WTC11 (cell line): ENCODE data around the gene ETNK1. TPM values are rescaled to one million over a fixed set of nuclear protein-coding genes. Genes with fewer than 3 reads are reported as not detected.

ENCODE experiments used
- ATAC-seq: fragments of 200-7000 bp; cut with Tn5 transposase; 2 replicates; pipeline ENCODE4 v1.10.0; 2021; ENCODE audit warnings: mild to moderate bottlenecking, moderate library complexity
- CTCF ChIA-PET: fragments of 300-600 bp; sonication (Branson Sonifier 250); formaldehyde crosslinking; loops from one replicate; lab custom pipeline; 2021; ENCODE audit warnings: antibody characterized with exemption; lab: Charles Lee
- POLR2A ChIA-PET: fragments of 350-600 bp; sonication (Branson Sonifier 250); formaldehyde crosslinking; loops from one replicate; lab custom pipeline; 2021; ENCODE audit warnings: antibody characterized with exemption; lab: Charles Lee
- DNase-seq: peaks from one replicate; pipeline ENCODE4 v3.0.0; 2021; ENCODE audit warnings: low spot score
- H3K27ac Mint-ChIP-seq: 2 replicates; pipeline ENCODE4 v1.8.0; 2021; ENCODE audit warnings: mixed read lengths
- H3K27me3 Mint-ChIP-seq: 2 replicates; pipeline ENCODE4 v1.8.0; 2021; ENCODE audit warnings: low read depth, mild to moderate bottlenecking, moderate library complexity, mixed read lengths
- H3K36me3 Mint-ChIP-seq: 2 replicates; pipeline ENCODE4 v1.8.0; 2021; ENCODE audit warnings: mixed read lengths
- H3K4me1 Mint-ChIP-seq: 2 replicates; pipeline ENCODE4 v1.8.0; 2022; ENCODE audit warnings: mixed read lengths
- H3K4me3 Mint-ChIP-seq: 2 replicates; pipeline ENCODE4 v1.8.0; 2021; ENCODE audit warnings: mild to moderate bottlenecking, moderate library complexity, mixed read lengths
- H3K9me3 Mint-ChIP-seq: 2 replicates; pipeline ENCODE4 v1.8.0; 2021; ENCODE audit warnings: mixed read lengths
- ETV6 ChIP-seq: sonication (generic); formaldehyde crosslinking; IDR thresholded peaks from 2 replicates; pipeline ENCODE4 v1.8.1; 2022; ENCODE audit warnings: mild to moderate bottlenecking, missing genetic modification reagents
- FOXK1 ChIP-seq: sonication (generic); formaldehyde crosslinking; IDR thresholded peaks from 2 replicates; pipeline ENCODE4 v1.8.0; 2022; ENCODE audit warnings: mild to moderate bottlenecking, moderate library complexity, missing genetic modification reagents
- FOXP1 ChIP-seq: sonication (generic); formaldehyde crosslinking; IDR thresholded peaks from 2 replicates; pipeline ENCODE4 v1.8.0; 2022; ENCODE audit warnings: missing genetic modification reagents, mild to moderate bottlenecking, moderate library complexity, borderline replicate concordance
- MYBL2 ChIP-seq: sonication (generic); formaldehyde crosslinking; IDR thresholded peaks from 2 replicates; pipeline ENCODE4 v1.8.1; 2023; ENCODE audit warnings: mild to moderate bottlenecking, moderate library complexity, missing genetic modification reagents
- NFATC4 ChIP-seq: fragments of 250-450 bp; sonication (Bioruptor Pico); IDR thresholded peaks from 2 replicates; pipeline ENCODE4 v1.9.0; 2021; ENCODE audit warnings: mild to moderate bottlenecking
- NR2C2 ChIP-seq: sonication (generic); formaldehyde crosslinking; IDR thresholded peaks from 2 replicates; pipeline ENCODE4 v1.8.0; 2022; ENCODE audit warnings: mild to moderate bottlenecking, missing genetic modification reagents
- OVOL2 ChIP-seq: fragments of 250-450 bp; sonication (Bioruptor Pico); IDR thresholded peaks from 2 replicates; pipeline ENCODE4 v1.9.0; 2021; ENCODE audit warnings: mild to moderate bottlenecking, borderline replicate concordance
- PRRX2 ChIP-seq: fragments of 250-450 bp; sonication (Bioruptor Pico); IDR thresholded peaks from 2 replicates; pipeline ENCODE4 v1.8.0; 2021; ENCODE audit warnings: mild to moderate bottlenecking
- RORB ChIP-seq: fragments of 250-450 bp; sonication (Bioruptor Pico); IDR thresholded peaks from 2 replicates; pipeline ENCODE4 v1.9.0; 2021; ENCODE audit warnings: mild to moderate bottlenecking
- SMAD4 ChIP-seq: sonication (generic); formaldehyde crosslinking; IDR thresholded peaks from 2 replicates; pipeline ENCODE4 v1.8.0; 2022; ENCODE audit warnings: mild to moderate bottlenecking, missing genetic modification reagents
- TEAD4 ChIP-seq: sonication (generic); formaldehyde crosslinking; IDR thresholded peaks from 2 replicates; pipeline ENCODE4 v1.8.0; 2022; ENCODE audit warnings: mild to moderate bottlenecking, missing genetic modification reagents
- ZNF121 ChIP-seq: sonication (generic); formaldehyde crosslinking; IDR thresholded peaks from 2 replicates; pipeline ENCODE4 v1.8.0; 2023; ENCODE audit warnings: missing genetic modification reagents
- ZNF232 ChIP-seq: sonication (generic); formaldehyde crosslinking; IDR thresholded peaks from 2 replicates; pipeline ENCODE4 v1.8.0; 2022; ENCODE audit warnings: mild to moderate bottlenecking, missing genetic modification reagents
- ZNF263 ChIP-seq: sonication (generic); formaldehyde crosslinking; IDR thresholded peaks from 2 replicates; pipeline ENCODE4 v1.8.1; 2022; ENCODE audit warnings: low read depth, mild to moderate bottlenecking, moderate library complexity, missing genetic modification reagents
- ZNF317 ChIP-seq: sonication (generic); formaldehyde crosslinking; IDR thresholded peaks from 2 replicates; pipeline ENCODE4 v1.8.1; 2023; ENCODE audit warnings: low read depth, mild to moderate bottlenecking, moderate library complexity, missing genetic modification reagents, borderline replicate concordance
- ZNF416 ChIP-seq: fragments of 250-450 bp; sonication (Bioruptor Pico); IDR thresholded peaks from 2 replicates; pipeline ENCODE4 v1.9.0; 2021; ENCODE audit warnings: mild to moderate bottlenecking, inconsistent platforms
- ZNF423 ChIP-seq: fragments of 250-450 bp; sonication (Bioruptor Pico); IDR thresholded peaks from 2 replicates; pipeline ENCODE4 v2.1.2; 2022; ENCODE audit warnings: mild to moderate bottlenecking, moderate library complexity
- total RNA-seq: library from RNA; stranded (reverse); gene quantifications from 3 replicates; pipeline ENCODE4 v1.2.3, GENCODE V29; 2021
- TF ChIP-seq, protein P1 (sequence below): sonication (generic); formaldehyde crosslinking; IDR thresholded peaks from 2 replicates; pipeline ENCODE4 v1.8.0; 2022; ENCODE audit warnings: missing genetic modification reagents
- TF ChIP-seq, protein P2 (sequence below): sonication (generic); formaldehyde crosslinking; IDR thresholded peaks from 2 replicates; pipeline ENCODE4 v1.8.1; 2022; ENCODE audit warnings: low read depth, mild to moderate bottlenecking, moderate library complexity, missing genetic modification reagents, borderline replicate concordance
- TF ChIP-seq, protein P3 (sequence below): sonication (generic); formaldehyde crosslinking; IDR thresholded peaks from 2 replicates; pipeline ENCODE4 v1.8.1; 2023; ENCODE audit warnings: mild to moderate bottlenecking, missing genetic modification reagents, moderate library complexity
- TF ChIP-seq, protein P4 (sequence below): fragments of 200-600 bp; IDR thresholded peaks from 2 replicates; pipeline ENCODE4 v1.8.0; 2022; ENCODE audit warnings: antibody characterized with exemption
- TF ChIP-seq, protein P5 (sequence below): sonication (generic); formaldehyde crosslinking; IDR thresholded peaks from 2 replicates; pipeline ENCODE4 v1.8.1; 2023; ENCODE audit warnings: mild to moderate bottlenecking, missing genetic modification reagents

Gene ETNK1
- total RNA-seq, 1 experiment from 2014 or later = 81.3 TPM

DNA sequence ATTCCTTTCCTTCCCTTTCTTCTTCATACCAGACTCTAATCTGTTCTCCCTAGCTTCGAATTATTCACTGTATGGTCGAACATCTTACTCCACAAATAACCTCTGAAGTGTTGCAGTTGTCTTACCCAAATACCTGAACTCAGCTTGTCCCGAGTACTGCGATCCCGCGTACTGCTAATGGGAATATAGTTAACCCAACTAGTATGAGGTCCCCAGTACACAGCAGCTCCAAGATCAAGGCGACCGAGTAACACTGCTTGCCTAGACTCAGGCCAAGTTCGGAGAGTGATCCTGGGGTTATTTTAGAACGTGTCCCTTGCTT lies 462 bp upstream of the ETNK1 start:
- DNase-seq (no peak), ATAC-seq (peak; percentile 60)
- CTCF ChIA-PET = interaction anchor here (0.6 to 1.9 kb wide), 5 partner anchors 60 to 97 kb away, joined by 3 to 13 read pairs (median 3); partner anchors contain the start of gene C2CD5
- H3K9me3 Mint-ChIP-seq = no peaks in the 10 kb centered on the region
- H3K4me3 Mint-ChIP-seq = peak overlapping the region; percentile 94
- H3K27me3 Mint-ChIP-seq = no peaks in the 10 kb centered on the region
- H3K4me1 Mint-ChIP-seq = peaks cover 38% of the 10 kb centered on the region
- TF ChIP-seq, protein P1, sequence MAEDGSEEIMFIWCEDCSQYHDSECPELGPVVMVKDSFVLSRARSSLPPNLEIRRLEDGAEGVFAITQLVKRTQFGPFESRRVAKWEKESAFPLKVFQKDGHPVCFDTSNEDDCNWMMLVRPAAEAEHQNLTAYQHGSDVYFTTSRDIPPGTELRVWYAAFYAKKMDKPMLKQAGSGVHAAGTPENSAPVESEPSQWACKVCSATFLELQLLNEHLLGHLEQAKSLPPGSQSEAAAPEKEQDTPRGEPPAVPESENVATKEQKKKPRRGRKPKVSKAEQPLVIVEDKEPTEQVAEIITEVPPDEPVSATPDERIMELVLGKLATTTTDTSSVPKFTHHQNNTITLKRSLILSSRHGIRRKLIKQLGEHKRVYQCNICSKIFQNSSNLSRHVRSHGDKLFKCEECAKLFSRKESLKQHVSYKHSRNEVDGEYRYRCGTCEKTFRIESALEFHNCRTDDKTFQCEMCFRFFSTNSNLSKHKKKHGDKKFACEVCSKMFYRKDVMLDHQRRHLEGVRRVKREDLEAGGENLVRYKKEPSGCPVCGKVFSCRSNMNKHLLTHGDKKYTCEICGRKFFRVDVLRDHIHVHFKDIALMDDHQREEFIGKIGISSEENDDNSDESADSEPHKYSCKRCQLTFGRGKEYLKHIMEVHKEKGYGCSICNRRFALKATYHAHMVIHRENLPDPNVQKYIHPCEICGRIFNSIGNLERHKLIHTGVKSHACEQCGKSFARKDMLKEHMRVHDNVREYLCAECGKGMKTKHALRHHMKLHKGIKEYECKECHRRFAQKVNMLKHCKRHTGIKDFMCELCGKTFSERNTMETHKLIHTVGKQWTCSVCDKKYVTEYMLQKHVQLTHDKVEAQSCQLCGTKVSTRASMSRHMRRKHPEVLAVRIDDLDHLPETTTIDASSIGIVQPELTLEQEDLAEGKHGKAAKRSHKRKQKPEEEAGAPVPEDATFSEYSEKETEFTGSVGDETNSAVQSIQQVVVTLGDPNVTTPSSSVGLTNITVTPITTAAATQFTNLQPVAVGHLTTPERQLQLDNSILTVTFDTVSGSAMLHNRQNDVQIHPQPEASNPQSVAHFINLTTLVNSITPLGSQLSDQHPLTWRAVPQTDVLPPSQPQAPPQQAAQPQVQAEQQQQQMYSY (CRISPR knock-in tag) = no peak
- TF ChIP-seq, protein P2, sequence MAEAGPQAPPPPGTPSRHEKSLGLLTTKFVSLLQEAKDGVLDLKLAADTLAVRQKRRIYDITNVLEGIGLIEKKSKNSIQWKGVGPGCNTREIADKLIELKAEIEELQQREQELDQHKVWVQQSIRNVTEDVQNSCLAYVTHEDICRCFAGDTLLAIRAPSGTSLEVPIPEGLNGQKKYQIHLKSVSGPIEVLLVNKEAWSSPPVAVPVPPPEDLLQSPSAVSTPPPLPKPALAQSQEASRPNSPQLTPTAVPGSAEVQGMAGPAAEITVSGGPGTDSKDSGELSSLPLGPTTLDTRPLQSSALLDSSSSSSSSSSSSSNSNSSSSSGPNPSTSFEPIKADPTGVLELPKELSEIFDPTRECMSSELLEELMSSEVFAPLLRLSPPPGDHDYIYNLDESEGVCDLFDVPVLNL (CRISPR knock-in tag) = no peak
- TF ChIP-seq ZNF423 (CRISPR knock-in tag) (no peak), TEAD4 (CRISPR knock-in tag) (no peak), OVOL2 (CRISPR knock-in tag) (no peak), ETV6 (CRISPR knock-in tag) (no peak)
- TF ChIP-seq, protein P3, sequence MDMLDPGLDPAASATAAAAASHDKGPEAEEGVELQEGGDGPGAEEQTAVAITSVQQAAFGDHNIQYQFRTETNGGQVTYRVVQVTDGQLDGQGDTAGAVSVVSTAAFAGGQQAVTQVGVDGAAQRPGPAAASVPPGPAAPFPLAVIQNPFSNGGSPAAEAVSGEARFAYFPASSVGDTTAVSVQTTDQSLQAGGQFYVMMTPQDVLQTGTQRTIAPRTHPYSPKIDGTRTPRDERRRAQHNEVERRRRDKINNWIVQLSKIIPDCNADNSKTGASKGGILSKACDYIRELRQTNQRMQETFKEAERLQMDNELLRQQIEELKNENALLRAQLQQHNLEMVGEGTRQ (CRISPR knock-in tag) = no peak
- POLR2A ChIA-PET = interaction anchor here (0.6 to 2.0 kb wide), 8 partner anchors 10 to 578 kb away, joined by 3 to 10 read pairs (median 4); partner anchors contain the start of gene C2CD5
- peak overlapping the region; percentile 99 for H3K27ac Mint-ChIP-seq
- no peaks in the 10 kb centered on the region for H3K36me3 Mint-ChIP-seq

DNA sequence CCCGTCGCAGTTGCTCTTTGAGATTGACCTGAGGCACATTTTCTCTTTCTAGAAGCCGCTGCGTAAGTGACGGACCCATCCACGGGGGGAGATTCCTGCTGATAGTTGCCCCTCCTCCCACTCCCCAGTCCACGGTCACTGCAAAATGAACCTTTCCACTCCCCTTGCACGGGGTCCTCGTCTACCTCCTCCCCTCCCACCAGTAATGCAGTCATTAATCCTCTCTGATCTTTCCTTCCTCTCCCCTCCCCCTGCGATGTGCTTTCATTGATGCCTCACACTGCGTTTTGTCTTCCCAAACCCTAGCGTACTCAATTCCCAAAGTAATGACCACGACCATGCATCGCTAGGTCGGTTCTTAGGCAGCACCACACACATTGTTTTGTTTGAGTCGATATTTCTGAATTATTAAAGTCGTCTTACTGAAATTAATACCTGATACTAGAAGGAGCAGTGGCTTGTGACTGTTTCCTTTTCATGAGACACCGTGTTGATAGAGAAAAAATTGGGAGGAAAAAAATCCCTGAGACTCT lies 857 bp downstream of the ETNK1 start:
- peak; percentile 17 for ATAC-seq
- TF ChIP-seq OVOL2 (CRISPR knock-in tag) (no peak), FOXK1 (CRISPR knock-in tag) (0 out of 2 replicates have a peak, but pooled peaks have one; percentile 19), MYBL2 (CRISPR knock-in tag) (no peak), ZNF263 (CRISPR knock-in tag) (no peak), NFATC4 (CRISPR knock-in tag) (no peak), ZNF232 (CRISPR knock-in tag) (peak; percentile 42; the same call in 1 of the 2 replicates), ZNF416 (CRISPR knock-in tag) (no peak), RORB (CRISPR knock-in tag) (no peak), FOXP1 (CRISPR knock-in tag) (no peak), SMAD4 (no peak), ETV6 (CRISPR knock-in tag) (no peak), PRRX2 (CRISPR knock-in tag) (no peak), ZNF121 (CRISPR knock-in tag) (no peak), NR2C2 (CRISPR knock-in tag) (no peak), ZNF317 (no peak)
- TF ChIP-seq, protein P4, sequence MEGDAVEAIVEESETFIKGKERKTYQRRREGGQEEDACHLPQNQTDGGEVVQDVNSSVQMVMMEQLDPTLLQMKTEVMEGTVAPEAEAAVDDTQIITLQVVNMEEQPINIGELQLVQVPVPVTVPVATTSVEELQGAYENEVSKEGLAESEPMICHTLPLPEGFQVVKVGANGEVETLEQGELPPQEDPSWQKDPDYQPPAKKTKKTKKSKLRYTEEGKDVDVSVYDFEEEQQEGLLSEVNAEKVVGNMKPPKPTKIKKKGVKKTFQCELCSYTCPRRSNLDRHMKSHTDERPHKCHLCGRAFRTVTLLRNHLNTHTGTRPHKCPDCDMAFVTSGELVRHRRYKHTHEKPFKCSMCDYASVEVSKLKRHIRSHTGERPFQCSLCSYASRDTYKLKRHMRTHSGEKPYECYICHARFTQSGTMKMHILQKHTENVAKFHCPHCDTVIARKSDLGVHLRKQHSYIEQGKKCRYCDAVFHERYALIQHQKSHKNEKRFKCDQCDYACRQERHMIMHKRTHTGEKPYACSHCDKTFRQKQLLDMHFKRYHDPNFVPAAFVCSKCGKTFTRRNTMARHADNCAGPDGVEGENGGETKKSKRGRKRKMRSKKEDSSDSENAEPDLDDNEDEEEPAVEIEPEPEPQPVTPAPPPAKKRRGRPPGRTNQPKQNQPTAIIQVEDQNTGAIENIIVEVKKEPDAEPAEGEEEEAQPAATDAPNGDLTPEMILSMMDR = no peak
- TF ChIP-seq, protein P5, sequence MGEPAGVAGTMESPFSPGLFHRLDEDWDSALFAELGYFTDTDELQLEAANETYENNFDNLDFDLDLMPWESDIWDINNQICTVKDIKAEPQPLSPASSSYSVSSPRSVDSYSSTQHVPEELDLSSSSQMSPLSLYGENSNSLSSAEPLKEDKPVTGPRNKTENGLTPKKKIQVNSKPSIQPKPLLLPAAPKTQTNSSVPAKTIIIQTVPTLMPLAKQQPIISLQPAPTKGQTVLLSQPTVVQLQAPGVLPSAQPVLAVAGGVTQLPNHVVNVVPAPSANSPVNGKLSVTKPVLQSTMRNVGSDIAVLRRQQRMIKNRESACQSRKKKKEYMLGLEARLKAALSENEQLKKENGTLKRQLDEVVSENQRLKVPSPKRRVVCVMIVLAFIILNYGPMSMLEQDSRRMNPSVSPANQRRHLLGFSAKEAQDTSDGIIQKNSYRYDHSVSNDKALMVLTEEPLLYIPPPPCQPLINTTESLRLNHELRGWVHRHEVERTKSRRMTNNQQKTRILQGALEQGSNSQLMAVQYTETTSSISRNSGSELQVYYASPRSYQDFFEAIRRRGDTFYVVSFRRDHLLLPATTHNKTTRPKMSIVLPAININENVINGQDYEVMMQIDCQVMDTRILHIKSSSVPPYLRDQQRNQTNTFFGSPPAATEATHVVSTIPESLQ = no peak
- peak overlapping the region; percentile 85 for H3K27ac Mint-ChIP-seq
- peaks cover 44% of the 10 kb centered on the region for H3K4me1 Mint-ChIP-seq
- DNase-seq = no peak
- no peaks in the 10 kb centered on the region for H3K9me3 Mint-ChIP-seq
- CTCF ChIA-PET = interaction anchor here (1.9 kb wide), 1 partner anchor 96 kb away, joined by 13 read pairs; no protein-coding TSS in a partner anchor
- POLR2A ChIA-PET = interaction anchor here (0.6 to 2.0 kb wide), 2 partner anchors 82 to 416 kb away, joined by 6 to 10 read pairs; partner anchors contain the start of gene C2CD5
- H3K4me3 Mint-ChIP-seq = peak overlapping the region; percentile 94
- peaks cover 2% of the 10 kb centered on the region; the same call in 1 of the 2 replicates for H3K36me3 Mint-ChIP-seq
- H3K27me3 Mint-ChIP-seq = no peaks in the 10 kb centered on the region
